Activated CD8-positive, alpha-beta T cell treated with anti-CD3 and anti-CD28 coated beads for 36 hours (primary cell): ENCODE measurements around the gene PPP4R2. TPM values are rescaled to one million over a fixed set of nuclear protein-coding genes. Genes with fewer than 3 reads are reported as not detected.

Experiments used
- ATAC-seq: fragments of 200-7000 bp; cut with Tn5 transposase; one replicate; pipeline ENCODE4 v1.10.0; 2021; ENCODE audit warnings: mild to moderate bottlenecking, moderate library complexity
- CTCF ChIA-PET: fragments of 350-600 bp; sonication (Branson Sonifier 250); formaldehyde crosslinking; loops from one replicate; lab custom pipeline; 2021; ENCODE audit warnings: antibody characterized with exemption; lab: Charles Lee
- POLR2A ChIA-PET: fragments of 350-600 bp; sonication (Branson Sonifier 250); formaldehyde crosslinking; loops from one replicate; lab custom pipeline; 2021; ENCODE audit warnings: antibody characterized with exemption; lab: Charles Lee
- DNase-seq: peaks from one replicate; pipeline ENCODE4 v3.0.0-alpha.2; 2020
- H3K27ac Mint-ChIP-seq: one replicate; pipeline ENCODE4 v1.8.0; 2021; ENCODE audit warnings: mild to moderate bottlenecking, mixed read lengths
- H3K27me3 Mint-ChIP-seq: one replicate; pipeline ENCODE4 v1.8.0; 2021; ENCODE audit warnings: mixed read lengths
- H3K36me3 Mint-ChIP-seq: one replicate; pipeline ENCODE4 v1.8.0; 2021; ENCODE audit warnings: low read depth, mixed read lengths
- H3K4me1 Mint-ChIP-seq: one replicate; pipeline ENCODE4 v1.8.0; 2021; ENCODE audit warnings: low read depth, mixed read lengths
- H3K4me3 Mint-ChIP-seq: one replicate; pipeline ENCODE4 v1.8.0; 2021; ENCODE audit warnings: mild to moderate bottlenecking, moderate library complexity, mixed read lengths
- H3K9me3 Mint-ChIP-seq: one replicate; pipeline ENCODE4 v1.8.0; 2021; ENCODE audit warnings: mixed read lengths
- CTCF ChIP-seq: fragments of 200-600 bp; IDR thresholded peaks from one replicate; pipeline ENCODE4 v1.8.0; 2022; ENCODE audit warnings: antibody characterized with exemption, mild to moderate bottlenecking
- intact Hi-C: fragments of 100-400 bp; cut with micrococcal nuclease; formaldehyde crosslinking; loops from one replicate; pipeline ENCODE4 v1.10.0; 2022
- total RNA-seq, 2 experiments: library from RNA; stranded (reverse); gene quantifications; one replicate each; pipeline ENCODE4 v1.2.3, GENCODE V29; 2021

PPP4R2 gene
- total RNA-seq, 2 experiments from 2014 or later = 85.5 to 88.6 TPM

GRCh38 chr3:73094129-73094528 lies 97.5 kb downstream of the PPP4R2 start:
- no peak overlapping the region for H3K4me3 Mint-ChIP-seq
- no peak for TF ChIP-seq CTCF
- ATAC-seq = peak; percentile 55
- H3K36me3 Mint-ChIP-seq = no peaks in the 10 kb centered on the region
- H3K9me3 Mint-ChIP-seq = no peaks in the 10 kb centered on the region
- POLR2A ChIA-PET = no interaction called here
- intact Hi-C loops = no loop called here
- no peak overlapping the region for H3K27ac Mint-ChIP-seq
- peaks cover 8% of the 10 kb centered on the region for H3K4me1 Mint-ChIP-seq
- no peak for DNase-seq
- H3K27me3 Mint-ChIP-seq = no peaks in the 10 kb centered on the region
- CTCF ChIA-PET = interaction anchor here (2.8 kb wide), 1 partner anchor 8 kb away, joined by 16 read pairs; no protein-coding TSS in a partner anchor

- Mint-ChIP-seq H3K9me3 (no peaks in the 10 kb centered on the region), H3K36me3 (no peaks in the 10 kb centered on the region), H3K4me1 (peaks cover 8% of the 10 kb centered on the region), H3K4me3 (no peak overlapping the region), H3K27me3 (no peaks in the 10 kb centered on the region), H3K27ac (no peak overlapping the region)
- no peak for ATAC-seq
- intact Hi-C loops = no loop called here
- TF ChIP-seq CTCF = no peak
- ChIA-PET POLR2A (no interaction called here), CTCF (interaction anchor here (0.6 to 2.8 kb wide), 6 partner anchors 8 to 408 kb away, joined by 3 to 16 read pairs (median 4); no protein-coding TSS in a partner anchor)
- DNase-seq = no peak
Observed at GRCh38 chr3:73094951-73095350, 98.3 kb downstream of the PPP4R2 start.

GRCh38 chr3:73096169-73096568 lies 99.6 kb downstream of the PPP4R2 start:
- H3K27me3 Mint-ChIP-seq = no peaks in the 10 kb centered on the region
- ChIA-PET POLR2A (no interaction called here), CTCF (interaction anchor here (1.1 to 2.8 kb wide), 6 partner anchors 10 to 407 kb away, joined by 3 to 16 read pairs (median 4); no protein-coding TSS in a partner anchor)
- H3K4me1 Mint-ChIP-seq = peaks cover 8% of the 10 kb centered on the region
- no peak for ATAC-seq
- no peak for DNase-seq
- H3K4me3 Mint-ChIP-seq = no peak overlapping the region
- no peaks in the 10 kb centered on the region for H3K36me3 Mint-ChIP-seq
- intact Hi-C loops = no loop called here
- H3K9me3 Mint-ChIP-seq = no peaks in the 10 kb centered on the region
- no peak overlapping the region for H3K27ac Mint-ChIP-seq
- no peak for TF ChIP-seq CTCF

- intact Hi-C loops = no loop called here
- Mint-ChIP-seq H3K27me3 (no peaks in the 10 kb centered on the region), H3K27ac (no peak overlapping the region), H3K36me3 (no peaks in the 10 kb centered on the region), H3K4me1 (peaks cover 8% of the 10 kb centered on the region), H3K4me3 (no peak overlapping the region), H3K9me3 (no peaks in the 10 kb centered on the region)
- ATAC-seq (no peak), DNase-seq (no peak)
- CTCF ChIA-PET = interaction anchor here (0.7 to 0.9 kb wide), 2 partner anchors 13 to 405 kb away, joined by 3 to 4 read pairs; no protein-coding TSS in a partner anchor
- no peak for TF ChIP-seq CTCF
- POLR2A ChIA-PET = no interaction called here
Observed at GRCh38 chr3:73098026-73098425, 101.4 kb downstream of the PPP4R2 start.

GRCh38 chr3:73098873-73099272 lies 102.3 kb downstream of the PPP4R2 start:
- H3K4me3 Mint-ChIP-seq = no peak overlapping the region
- no peak for ATAC-seq
- DNase-seq = no peak
- POLR2A ChIA-PET = no interaction called here
- H3K27ac Mint-ChIP-seq = no peak overlapping the region
- no peak for TF ChIP-seq CTCF
- intact Hi-C loops = no loop called here
- CTCF ChIA-PET = no interaction called here
- H3K27me3 Mint-ChIP-seq = no peaks in the 10 kb centered on the region
- H3K36me3 Mint-ChIP-seq = no peaks in the 10 kb centered on the region
- no peaks in the 10 kb centered on the region for H3K9me3 Mint-ChIP-seq
- peaks cover 8% of the 10 kb centered on the region for H3K4me1 Mint-ChIP-seq
